IMR-90 (cell line): ENCODE results near the gene LRRC4C. TPM values are rescaled to one million over a fixed set of nuclear protein-coding genes. Genes with fewer than 3 reads are reported as not detected.

Experiments
- ATAC-seq: fragments of 200-7000 bp; cut with Tn5 transposase; 2 replicates; pipeline ENCODE4 v1.9.1; 2020; ENCODE audit warnings: low read depth, mild to moderate bottlenecking, moderate library complexity
- BruUV-seq: library from RNA; stranded (reverse); fragments of 400-500 nt; replicated peaks from 2 replicates; lab custom pipeline; 2021; lab: Mats Ljungman, UMichigan
- CTCF ChIA-PET: fragments of 300-600 bp; formaldehyde crosslinking; extraction: SDS; loops from one replicate; lab custom pipeline; 2021; ENCODE audit warnings: antibody characterized with exemption; lab: Yijun Ruan, JAX
- POLR2A ChIA-PET: fragments of 300-600 bp; sonication (Branson Sonifier 250); formaldehyde crosslinking; loops from one replicate; lab custom pipeline; 2022; ENCODE audit warnings: antibody characterized with exemption; ENCODE audit not compliant: unreplicated experiment; lab: Charles Lee
- DNase-seq: peaks from one replicate; pipeline ENCODE4 v3.0.0; 2013
- H2AFZ ChIP-seq: replicated peaks from 2 replicates; pipeline ENCODE3; 2013; ENCODE audit warnings: low read length, mild to moderate bottlenecking; ENCODE audit not compliant: poor library complexity
- H2AK5ac ChIP-seq: 2 replicates; pipeline ENCODE4 v1.6.1; 2013; ENCODE audit warnings: low read depth, low read length, inconsistent platforms
- H2AK9ac ChIP-seq: replicated peaks from 2 replicates; pipeline ENCODE3; 2013; ENCODE audit warnings: mild to moderate bottlenecking, low read depth, low read length, moderate library complexity; ENCODE audit not compliant: poor library complexity
- H2BK120ac ChIP-seq: 2 replicates; pipeline ENCODE4 v1.6.1; 2013; ENCODE audit warnings: low read depth, low read length, inconsistent platforms
- H2BK15ac ChIP-seq: 3 replicates; pipeline ENCODE4 v1.6.1; 2013; ENCODE audit warnings: low read depth, low read length, inconsistent platforms
- H2BK20ac ChIP-seq: 2 replicates; pipeline ENCODE4 v1.6.1; 2013; ENCODE audit warnings: low read depth, mild to moderate bottlenecking, inconsistent platforms, low read length, moderate library complexity
- H2BK5ac ChIP-seq: 2 replicates; pipeline ENCODE4 v1.6.1; 2013; ENCODE audit warnings: mild to moderate bottlenecking, low read depth, low read length, inconsistent platforms; ENCODE audit not compliant: poor library complexity, severe bottlenecking
- H3K14ac ChIP-seq: replicated peaks from 2 replicates; pipeline ENCODE4 v1.6.1; 2013; ENCODE audit warnings: low read depth, low read length, inconsistent platforms
- H3K18ac ChIP-seq: 2 replicates; pipeline ENCODE4 v1.6.1; 2013; ENCODE audit warnings: low read depth, low read length, control low read depth
- H3K23ac ChIP-seq: 2 replicates; pipeline ENCODE4 v1.6.1; 2013; ENCODE audit warnings: low read depth, low read length, inconsistent platforms
- H3K27ac ChIP-seq: 2 replicates; pipeline ENCODE4 v1.5.1; 2013; ENCODE audit warnings: mild to moderate bottlenecking, control low read depth, low read length; ENCODE audit not compliant: insufficient read depth
- H3K27me3 ChIP-seq: 2 replicates; pipeline ENCODE4 v1.6.1; 2013; ENCODE audit warnings: low read length; ENCODE audit not compliant: control insufficient read depth, insufficient read depth
- H3K36me3 ChIP-seq: 2 replicates; pipeline ENCODE4 v1.6.1; 2013; ENCODE audit warnings: low read length, mixed read lengths; ENCODE audit not compliant: control insufficient read depth, insufficient read depth
- H3K4ac ChIP-seq: 2 replicates; pipeline ENCODE4 v1.6.1; 2013; ENCODE audit warnings: low read depth, low read length, inconsistent platforms
- H3K4me1 ChIP-seq: 2 replicates; pipeline ENCODE4 v1.6.1; 2013; ENCODE audit warnings: low read length, mixed read lengths; ENCODE audit not compliant: control insufficient read depth, insufficient read depth
- H3K4me2 ChIP-seq: 2 replicates; pipeline ENCODE4 v1.6.1; 2013; ENCODE audit warnings: low read depth, mild to moderate bottlenecking, control low read depth, low read length, moderate library complexity
- H3K4me3 ChIP-seq: 2 replicates; pipeline ENCODE4 v1.5.1; 2013; ENCODE audit warnings: low read depth, mild to moderate bottlenecking, control low read depth, low read length, moderate library complexity; ENCODE audit not compliant: insufficient read depth
- H3K56ac ChIP-seq: 2 replicates; pipeline ENCODE4 v1.6.1; 2013; ENCODE audit warnings: low read length, inconsistent platforms; ENCODE audit not compliant: insufficient read depth; ENCODE audit errors: extremely low read depth
- H3K79me1 ChIP-seq, 2 experiments: 2 replicates each; pipeline ENCODE4 v1.6.1; 2013; ENCODE audit warnings: low read length in 2 of 2, inconsistent platforms in 1 of 2, low read depth in 1 of 2
- H3K9ac ChIP-seq: 2 replicates; pipeline ENCODE4 v1.6.1; 2013; ENCODE audit warnings: low read depth, low read length, control low read depth
- H3K9me1 ChIP-seq: 2 replicates; pipeline ENCODE4 v1.6.1; 2013; ENCODE audit warnings: low read length, inconsistent platforms; ENCODE audit not compliant: insufficient read depth
- H3K9me3 ChIP-seq: 2 replicates; pipeline ENCODE4 v1.6.1; 2013; ENCODE audit warnings: low read length; ENCODE audit not compliant: control insufficient read depth, insufficient read depth
- H4K20me1 ChIP-seq: 2 replicates; pipeline ENCODE4 v1.6.1; 2013; ENCODE audit warnings: low read length, inconsistent platforms; ENCODE audit not compliant: insufficient read depth
- H4K5ac ChIP-seq: 2 replicates; pipeline ENCODE4 v1.6.1; 2013; ENCODE audit warnings: mild to moderate bottlenecking, low read depth, low read length, control low read depth
- H4K8ac ChIP-seq, 2 experiments: 2 replicates each; pipeline ENCODE4 v1.6.1; 2013; ENCODE audit warnings: low read depth in 2 of 2, low read length in 2 of 2, control low read depth in 1 of 2, inconsistent platforms in 1 of 2
- H4K91ac ChIP-seq: 2 replicates; pipeline ENCODE4 v1.6.1; 2013; ENCODE audit warnings: low read depth, low read length, inconsistent platforms; ENCODE audit not compliant: insufficient read depth
- BHLHE40 ChIP-seq: fragments of 150-350 bp; IDR thresholded peaks from 2 replicates; pipeline ENCODE4 v1.6.1; 2016; ENCODE audit warnings: mild to moderate bottlenecking, low read depth, low read length
- CEBPB ChIP-seq: IDR thresholded peaks from 2 replicates; pipeline ENCODE4 v1.6.1; 2012; ENCODE audit warnings: low read depth, low read length, improper control_type of control experiment
- CHD1 ChIP-seq: IDR thresholded peaks from 2 replicates; pipeline ENCODE4 v1.6.1; 2012; ENCODE audit warnings: low read depth, low read length, improper control_type of control experiment
- ELK1 ChIP-seq: fragments of 150-350 bp; IDR thresholded peaks from 2 replicates; pipeline ENCODE4 v1.6.1; 2016; ENCODE audit warnings: low read depth, mild to moderate bottlenecking, low read length, moderate library complexity, borderline replicate concordance
- FOS ChIP-seq: fragments of 150-350 bp; IDR thresholded peaks from 2 replicates; pipeline ENCODE4 v1.6.1; 2016; ENCODE audit warnings: low read depth, low read length
- MAFK ChIP-seq: IDR thresholded peaks from 2 replicates; pipeline ENCODE4 v1.6.1; 2012; ENCODE audit warnings: low read depth, low read length, improper control_type of control experiment
- MAZ ChIP-seq: IDR thresholded peaks from 2 replicates; pipeline ENCODE4 v1.6.1; 2012; ENCODE audit warnings: low read depth, mild to moderate bottlenecking, low read length, improper control_type of control experiment, moderate library complexity, borderline replicate concordance
- MXI1 ChIP-seq: IDR thresholded peaks from 2 replicates; pipeline ENCODE4 v1.6.1; 2012; ENCODE audit warnings: low read depth, mild to moderate bottlenecking, low read length, moderate library complexity, borderline replicate concordance
- NFE2L2 ChIP-seq: fragments of 150-350 bp; IDR thresholded peaks from 2 replicates; pipeline ENCODE4 v1.6.1; 2016; ENCODE audit warnings: low read depth, mild to moderate bottlenecking, low read length
- POLR2A ChIP-seq: IDR thresholded peaks from 2 replicates; pipeline ENCODE4 v1.6.1; 2012; ENCODE audit warnings: mild to moderate bottlenecking, low read depth, low read length
- RCOR1 ChIP-seq: IDR thresholded peaks from 2 replicates; pipeline ENCODE4 v1.6.1; 2012; ENCODE audit warnings: mild to moderate bottlenecking, low read length, improper control_type of control experiment; ENCODE audit not compliant: insufficient replicate concordance
- RFX5 ChIP-seq: IDR thresholded peaks from 2 replicates; pipeline ENCODE4 v1.8.0; 2012; ENCODE audit warnings: low read depth, mild to moderate bottlenecking, low read length, moderate library complexity
- SMC3 ChIP-seq: fragments of 150-350 bp; IDR thresholded peaks from 2 replicates; pipeline ENCODE4 v1.6.1; 2016; ENCODE audit warnings: low read depth, mild to moderate bottlenecking, antibody characterized with exemption, low read length, moderate library complexity
- WGBS, 2 experiments: methylation state at CpG; one replicate each; pipeline versions ENCODE4 v1.1.5 to v1.1.7; 2013; ENCODE audit warnings: missing lambda C conversion rate in 2 of 2; ENCODE audit not compliant: insufficient read length in 1 of 2; ENCODE audit errors: extremely low coverage in 2 of 2; 5-methylcytosine and 5-hydroxymethylcytosine counted together
- dilution Hi-C: fragments of 300-500 bp; cut with HindIII; formaldehyde crosslinking; loops from one replicate; pipeline ENCODE4 v1.14.3; 2018; ENCODE audit warnings: low sequenced_read_pairs; ENCODE audit not compliant: unreplicated experiment
- in situ Hi-C: fragments of 300-500 bp; cut with MboI; formaldehyde crosslinking; loops from 3 replicates; pipeline ENCODE4 v1.14.3; 2019; ENCODE audit warnings: low sequenced_read_pairs, inconsistent platforms, mixed read lengths
- intact Hi-C: fragments of 100-400 bp; cut with micrococcal nuclease; formaldehyde crosslinking; loops from 2 replicates; pipeline ENCODE4 v1.10.0; 2022
- polyA plus RNA-seq, 3 experiments: library from polyadenylated mRNA; depleted of rRNA; stranded (reverse); fragments of >200 nt; gene quantifications; 2 replicates each; pipeline ENCODE4 v1.2.3, GENCODE V29; 2012; ENCODE audit warnings: low replicate concordance in 1 of 3
- total RNA-seq: library from RNA; depleted of rRNA; stranded (reverse); fragments of >200 nt; gene quantifications from 2 replicates; pipeline ENCODE4 v1.2.3, GENCODE V29; 2012
- TF ChIP-seq, protein P1 (sequence below): fragments of 150-350 bp; IDR thresholded peaks from 2 replicates; pipeline ENCODE4 v1.6.1; 2017; ENCODE audit warnings: mild to moderate bottlenecking, antibody characterized with exemption, low read length, low read depth

The LRRC4C gene
- total and polyA plus RNA-seq, 2 of the 4 experiments (the other 2 are of a cell fraction): under 0.01 to 0.03 TPM

- POLR2A ChIA-PET: no interaction called here
- DNase-seq: peak; percentile 46
- Histone ChIP-seq H4K91ac (no peak overlapping the region), H3K27ac (no peak overlapping the region), H3K4me3 (no peak overlapping the region), H2AK9ac (no peak overlapping the region), H3K4me1 (no peaks in the 10 kb centered on the region), H3K9me3 (no peaks in the 10 kb centered on the region), H2AFZ (no peak overlapping the region), H3K4ac (no peak overlapping the region), H3K14ac (no peak overlapping the region), H2BK15ac (no peak overlapping the region), H3K27me3 (no peaks in the 10 kb centered on the region), H2BK120ac (no peak overlapping the region), H3K9me1 (no peaks in the 10 kb centered on the region), H3K56ac (no peak overlapping the region), H2AK5ac (no peak overlapping the region), H3K9ac (no peak overlapping the region), H3K23ac (no peak overlapping the region), H4K5ac (no peak overlapping the region), H2BK5ac (no peak overlapping the region), H4K20me1 (no peaks in the 10 kb centered on the region), H3K36me3 (no peaks in the 10 kb centered on the region), H2BK20ac (no peak overlapping the region), H4K8ac (no peak overlapping the region), H3K4me2 (no peak overlapping the region), H3K18ac (no peak overlapping the region), H3K79me1 (no peaks in the 10 kb centered on the region)
- no CpG with 5 or more reads among the region's 4 CpGs for WGBS, 2 experiments
- peak; percentile 56 for ATAC-seq
- dilution Hi-C loops (no loop called here), intact Hi-C loops (no loop called here), in situ Hi-C loops (loop anchor here (25.0 kb wide), 1 partner anchor 910 kb away; no protein-coding TSS in a partner anchor)
- TF ChIP-seq ELK1 (no peak), RCOR1 (no peak), MXI1 (no peak), SMC3 (no peak), CHD1 (no peak), MAZ (no peak), FOS (no peak), POLR2A (no peak), NFE2L2 (no peak), RFX5 (no peak), BHLHE40 (no peak), CEBPB (no peak), MAFK (no peak)
- TF ChIP-seq, protein P1, sequence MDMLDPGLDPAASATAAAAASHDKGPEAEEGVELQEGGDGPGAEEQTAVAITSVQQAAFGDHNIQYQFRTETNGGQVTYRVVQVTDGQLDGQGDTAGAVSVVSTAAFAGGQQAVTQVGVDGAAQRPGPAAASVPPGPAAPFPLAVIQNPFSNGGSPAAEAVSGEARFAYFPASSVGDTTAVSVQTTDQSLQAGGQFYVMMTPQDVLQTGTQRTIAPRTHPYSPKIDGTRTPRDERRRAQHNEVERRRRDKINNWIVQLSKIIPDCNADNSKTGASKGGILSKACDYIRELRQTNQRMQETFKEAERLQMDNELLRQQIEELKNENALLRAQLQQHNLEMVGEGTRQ: no peak
- CTCF ChIA-PET: no interaction called here
- BruUV-seq: no TSS peak
Observed at GRCh38 chr11:40302669-40303068, 1156.8 kb downstream of the LRRC4C start.
